Lung microvascular endothelial cell (primary cell): Measurements from ENCODE around the gene CPNE5. TPM values are rescaled to one million over a fixed set of nuclear protein-coding genes. Genes with fewer than 3 reads are reported as not detected.

Experiments
- total RNA-seq: library from RNA; depleted of rRNA; stranded (reverse); fragments of >200 nt; gene quantifications from 2 replicates; pipeline ENCODE4 v1.2.1, GENCODE V29; 2014

Gene CPNE5
- total RNA-seq, 1 donor from 2014 or later: 1.2 TPM

Other genes with a start within 250 kb of the CPNE5 start
- gene SRSF3, start 245.1 kb downstream of the CPNE5 start, total RNA-seq: 191 and 296 TPM in 2 replicates
- gene CDKN1A, start 160.7 kb downstream of the CPNE5 start, total RNA-seq: 64.1 and 90.7 TPM in 2 replicates
- not detected in 2 replicates for gene RAB44, start 141.6 kb downstream of the CPNE5 start, total RNA-seq
- gene PPIL1, start 35.4 kb upstream of the CPNE5 start, total RNA-seq: 20.4 and 20.7 TPM in 2 replicates
- gene C6orf89, start 46.5 kb upstream of the CPNE5 start, total RNA-seq: 14.8 and 21.2 TPM in 2 replicates
- 0.22 TPM in 1 of 2 replicates, not detected in the other for gene PI16, start 115.3 kb upstream of the CPNE5 start, total RNA-seq
- 183 and 192 TPM in 2 replicates for gene MTCH1, start 146.8 kb upstream of the CPNE5 start, total RNA-seq
- gene FGD2, start 166.2 kb upstream of the CPNE5 start, total RNA-seq: not detected in 2 replicates